Measurements from ENCODE around the gene ESYT2.

GRCh38 chr7:158843771-158844170 lies 14.5 kb upstream of the ESYT2 start:
- TF ChIP-seq CTCF (IDR thresholded peaks at IDR 0.05; ENCODE audit: low read length) (no peak), EZH2phosphoT487 (IDR thresholded peaks at IDR 0.05; ENCODE audit: low read length) (no peak), EZH2 (optimal IDR thresholded peaks at IDR 0.05; ENCODE audit: low read depth, low read length) (no peak)
